CD14-positive monocyte (primary cell): ENCODE results near the gene COMT. TPM values are rescaled to one million over a fixed set of nuclear protein-coding genes. Genes with fewer than 3 reads are reported as not detected.

ENCODE experiments used
- DNase-seq, 3 donors: peaks; one replicate each; pipeline ENCODE4 v3.0.0-alpha.2; 2011 to 2022
- H2AFZ ChIP-seq: 2 replicates; pipeline ENCODE4 v1.6.0; 2012; ENCODE audit warnings: mild to moderate bottlenecking, low read depth, low read length, inconsistent platforms; ENCODE audit not compliant: insufficient read depth, poor library complexity, severe bottlenecking
- H3K27ac ChIP-seq, 2 donors: 1 replicate in 1 of 2; 2 replicates in 1 of 2; pipeline ENCODE4 v1.5.1; 2012 to 2013; ENCODE audit warnings: low read length in 2 of 2, control low read depth in 1 of 2, inconsistent platforms in 1 of 2, low read depth in 1 of 2, mild to moderate bottlenecking in 1 of 2
- H3K27me3 ChIP-seq, 2 donors: one replicate each; pipeline versions ENCODE4 v1.6.0 to v1.6.1; 2011 to 2013; ENCODE audit warnings: low read length in 2 of 2; ENCODE audit not compliant: control insufficient read depth in 2 of 2, insufficient read depth in 2 of 2
- H3K36me3 ChIP-seq, 2 donors: replicated peaks in 1 of 2; 1 replicate in 1 of 2; 2 replicates in 1 of 2; pipeline versions ENCODE4 v1.5.1 to v1.6.1; 2012 to 2013; ENCODE audit warnings: low read length in 2 of 2, control low read depth in 1 of 2, inconsistent platforms in 1 of 2, mild to moderate bottlenecking in 1 of 2; ENCODE audit not compliant: insufficient read depth in 2 of 2, control insufficient read depth in 1 of 2
- H3K4me1 ChIP-seq, 2 donors: 1 replicate in 1 of 2; 2 replicates in 1 of 2; pipeline versions ENCODE4 v1.5.1 to v1.6.1; 2012 to 2013; ENCODE audit warnings: low read length in 2 of 2, control low read depth in 1 of 2, inconsistent platforms in 1 of 2, mild to moderate bottlenecking in 1 of 2, moderate library complexity in 1 of 2; ENCODE audit not compliant: insufficient read depth in 2 of 2, control insufficient read depth in 1 of 2
- H3K4me2 ChIP-seq: replicated peaks from 2 replicates; pipeline ENCODE3; 2012; ENCODE audit warnings: low read length, moderate library complexity, mild to moderate bottlenecking; ENCODE audit not compliant: poor library complexity, severe bottlenecking; ENCODE audit errors: extremely low read depth
- H3K4me3 ChIP-seq, 3 experiments: fragments of 200-600 bp in 1 of 3; sonication (generic) in 1 of 3; replicated peaks in 1 of 3; 1 replicate in 2 of 3; 2 replicates in 1 of 3; pipeline ENCODE4 v1.5.1; 2011 to 2013; ENCODE audit warnings: low read length in 3 of 3, mild to moderate bottlenecking in 3 of 3, control low read depth in 2 of 3, low read depth in 2 of 3, inconsistent platforms in 1 of 3, moderate library complexity in 1 of 3
- H3K79me2 ChIP-seq: 2 replicates; pipeline ENCODE4 v1.6.0; 2012; ENCODE audit warnings: mild to moderate bottlenecking, control low read depth, inconsistent platforms, low read length, moderate library complexity; ENCODE audit not compliant: insufficient read depth
- H3K9ac ChIP-seq: 2 replicates; pipeline ENCODE4 v1.6.0; 2017; ENCODE audit warnings: low read length, mild to moderate bottlenecking; ENCODE audit not compliant: insufficient read depth, poor library complexity, severe bottlenecking
- H3K9me3 ChIP-seq, 2 donors: replicated peaks in 1 of 2; 1 replicate in 1 of 2; 2 replicates in 1 of 2; pipeline versions ENCODE4 v1.5.1 to v1.6.1; 2012 to 2013; ENCODE audit warnings: low read length in 2 of 2, control low read depth in 1 of 2; ENCODE audit not compliant: control insufficient read depth in 1 of 2, insufficient read depth in 1 of 2
- H4K20me1 ChIP-seq: 2 replicates; pipeline ENCODE4 v1.6.0; 2012; ENCODE audit warnings: mild to moderate bottlenecking, low read length, control low read depth, moderate library complexity; ENCODE audit not compliant: insufficient read depth
- H3K27ac Mint-ChIP-seq, 7 donors: one replicate each; pipeline ENCODE4 v1.8.0; 2020; ENCODE audit warnings: mild to moderate bottlenecking in 7 of 7, mixed read lengths in 7 of 7, moderate library complexity in 6 of 7, inconsistent platforms in 2 of 7
- H3K27me3 Mint-ChIP-seq, 3 donors: one replicate each; pipeline ENCODE4 v1.8.0; 2021 to 2022; ENCODE audit warnings: low read depth in 3 of 3, mild to moderate bottlenecking in 3 of 3, mixed read lengths in 3 of 3, moderate library complexity in 3 of 3, inconsistent platforms in 1 of 3
- H3K36me3 Mint-ChIP-seq, 2 donors: one replicate each; pipeline ENCODE4 v1.8.0; 2020; ENCODE audit warnings: mixed read lengths in 2 of 2, inconsistent platforms in 1 of 2, mild to moderate bottlenecking in 1 of 2
- H3K4me1 Mint-ChIP-seq: one replicate; pipeline ENCODE4 v1.8.0; 2020; ENCODE audit warnings: mild to moderate bottlenecking, mixed read lengths
- H3K4me3 Mint-ChIP-seq, 2 donors: one replicate each; pipeline ENCODE4 v1.8.0; 2020; ENCODE audit warnings: mild to moderate bottlenecking in 2 of 2, mixed read lengths in 2 of 2, moderate library complexity in 1 of 2
- H3K9me3 Mint-ChIP-seq, 7 donors: one replicate each; pipeline ENCODE4 v1.8.0; 2020 to 2022; ENCODE audit warnings: mixed read lengths in 7 of 7, mild to moderate bottlenecking in 6 of 7, moderate library complexity in 6 of 7, inconsistent platforms in 2 of 7
- WGBS: methylation state at CpG from one replicate; pipeline ENCODE4 v1.1.5; 2013; ENCODE audit warnings: missing lambda C conversion rate; ENCODE audit not compliant: insufficient coverage; 5-methylcytosine and 5-hydroxymethylcytosine counted together
- intact Hi-C, 2 donors: fragments of 100-400 bp; cut with micrococcal nuclease; formaldehyde crosslinking; loops; one replicate each; pipeline versions ENCODE4 v1.15.0 to v1.15.1; 2023
- polyA plus RNA-seq, 3 donors: library from polyadenylated mRNA; depleted of rRNA in 1 of 3; unstranded in 2 of 3; stranded (reverse) in 1 of 3; fragments of 300-500 nt in 2 of 3; fragments of >200 nt in 1 of 3; fragmentation: Illumina TruSeq in 2 of 3; gene quantifications; 1 replicate in 2 of 3; 2 replicates in 1 of 3; pipeline ENCODE4 v1.2.3, GENCODE V29; 2012 to 2021
- TF ChIP-seq, protein P1 (sequence below): fragments of 200-600 bp; IDR thresholded peaks from one replicate; pipeline ENCODE4 v1.8.0; 2022; ENCODE audit warnings: antibody characterized with exemption, mild to moderate bottlenecking

COMT gene
- polyA plus RNA-seq, 3 donors: 314 to 400 (median 329) TPM

DNA sequence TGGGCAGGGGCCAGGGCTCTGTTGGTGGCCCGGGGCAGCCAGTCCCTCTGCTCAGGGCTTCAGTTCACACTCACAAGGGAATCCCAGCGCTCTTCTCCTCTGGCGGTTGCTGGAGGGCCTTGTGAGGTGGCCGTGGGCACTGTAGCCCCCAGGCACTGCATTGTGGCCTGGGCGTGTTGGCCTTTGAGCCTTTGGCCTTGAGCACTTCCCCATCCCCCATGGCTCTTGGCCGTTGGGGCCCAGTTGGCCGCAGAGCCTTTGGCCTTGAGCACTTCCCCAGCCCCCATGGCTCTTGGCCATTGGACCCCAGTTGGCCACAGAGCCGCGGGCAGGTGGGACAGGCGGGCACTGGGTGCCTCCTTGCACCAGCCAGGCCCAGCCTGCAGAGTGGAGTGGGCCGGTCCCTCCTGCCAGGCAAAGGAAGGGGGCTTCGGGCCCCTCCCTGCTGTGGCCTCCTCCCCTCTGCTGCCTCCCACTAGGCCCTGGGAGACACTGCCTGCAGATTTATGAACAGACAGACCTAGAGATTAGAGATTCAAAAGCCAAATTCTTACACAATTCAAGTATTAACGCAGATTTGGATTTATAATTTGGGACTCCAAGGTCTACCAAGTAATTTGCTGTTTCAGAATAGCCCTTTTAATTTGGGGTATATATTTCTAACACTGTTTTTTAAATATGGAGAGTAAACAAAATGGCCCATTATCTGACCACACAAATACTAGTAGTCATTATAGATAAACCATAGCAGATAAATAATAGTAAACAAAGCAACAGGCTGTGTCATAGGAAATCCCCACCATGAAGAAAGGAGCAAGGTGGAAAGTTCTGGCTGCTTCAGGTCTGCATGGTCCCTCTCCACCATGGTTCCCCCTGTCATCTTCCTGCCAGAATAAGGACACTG, 18.3 kb downstream of the COMT start:
- no peak overlapping the region for H3K9ac ChIP-seq
- peaks cover 82% of the 10 kb centered on the region for H4K20me1 ChIP-seq
- peaks cover 12% of the 10 kb centered on the region for H3K4me1 Mint-ChIP-seq
- no peak overlapping the region for H3K4me2 ChIP-seq
- peaks cover 0 to 3% (median 0%) of the 10 kb centered on the region in 3 donors for H3K27me3 Mint-ChIP-seq
- H3K27ac Mint-ChIP-seq: no peak overlapping the region
- H3K4me3 ChIP-seq: no peak overlapping the region
- H3K9me3 Mint-ChIP-seq: no peaks in the 10 kb centered on the region
- peaks cover 9% of the 10 kb centered on the region for H3K79me2 ChIP-seq
- peaks cover 22 to 47% of the 10 kb centered on the region in 2 donors for H3K36me3 Mint-ChIP-seq
- intact Hi-C loops: no loop called here
- H3K36me3 ChIP-seq: peaks cover 33 to 43% of the 10 kb centered on the region in 2 donors
- no peak for DNase-seq
- no peak overlapping the region for H2AFZ ChIP-seq
- TF ChIP-seq, protein P1, sequence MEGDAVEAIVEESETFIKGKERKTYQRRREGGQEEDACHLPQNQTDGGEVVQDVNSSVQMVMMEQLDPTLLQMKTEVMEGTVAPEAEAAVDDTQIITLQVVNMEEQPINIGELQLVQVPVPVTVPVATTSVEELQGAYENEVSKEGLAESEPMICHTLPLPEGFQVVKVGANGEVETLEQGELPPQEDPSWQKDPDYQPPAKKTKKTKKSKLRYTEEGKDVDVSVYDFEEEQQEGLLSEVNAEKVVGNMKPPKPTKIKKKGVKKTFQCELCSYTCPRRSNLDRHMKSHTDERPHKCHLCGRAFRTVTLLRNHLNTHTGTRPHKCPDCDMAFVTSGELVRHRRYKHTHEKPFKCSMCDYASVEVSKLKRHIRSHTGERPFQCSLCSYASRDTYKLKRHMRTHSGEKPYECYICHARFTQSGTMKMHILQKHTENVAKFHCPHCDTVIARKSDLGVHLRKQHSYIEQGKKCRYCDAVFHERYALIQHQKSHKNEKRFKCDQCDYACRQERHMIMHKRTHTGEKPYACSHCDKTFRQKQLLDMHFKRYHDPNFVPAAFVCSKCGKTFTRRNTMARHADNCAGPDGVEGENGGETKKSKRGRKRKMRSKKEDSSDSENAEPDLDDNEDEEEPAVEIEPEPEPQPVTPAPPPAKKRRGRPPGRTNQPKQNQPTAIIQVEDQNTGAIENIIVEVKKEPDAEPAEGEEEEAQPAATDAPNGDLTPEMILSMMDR: no peak
- H3K4me3 Mint-ChIP-seq: no peak overlapping the region
- no peaks in the 10 kb centered on the region for H3K27me3 ChIP-seq
- H3K4me1 ChIP-seq: no peaks in the 10 kb centered on the region
- H3K9me3 ChIP-seq: no peaks in the 10 kb centered on the region
- H3K27ac ChIP-seq: no peak overlapping the region
- 78% methylated on average over 11 of the region's 13 CpGs for WGBS

- DNase-seq: no peak
- Mint-ChIP-seq H3K27me3 (peaks cover 0 to 3% (median 0%) of the 10 kb centered on the region in 3 donors), H3K4me1 (peaks cover 11% of the 10 kb centered on the region), H3K36me3 (peaks cover 25 to 54% of the 10 kb centered on the region in 2 donors), H3K27ac (no peak overlapping the region), H3K4me3 (no peak overlapping the region), H3K9me3 (no peaks in the 10 kb centered on the region)
- no peak overlapping the region for H3K4me3 ChIP-seq
- H3K9ac ChIP-seq: no peak overlapping the region
- H4K20me1 ChIP-seq: peaks cover 74% of the 10 kb centered on the region
- peaks cover 9% of the 10 kb centered on the region for H3K79me2 ChIP-seq
- H3K36me3 ChIP-seq: peaks cover 36 to 46% of the 10 kb centered on the region in 2 donors
- WGBS: 99% methylated on average over 11 of the region's 12 CpGs
- no peak overlapping the region for H3K4me2 ChIP-seq
- H2AFZ ChIP-seq: no peak overlapping the region
- no peaks in the 10 kb centered on the region for H3K27me3 ChIP-seq
- H3K4me1 ChIP-seq: no peaks in the 10 kb centered on the region
- TF ChIP-seq, protein P1: no peak
- intact Hi-C loops: no loop called here
- H3K27ac ChIP-seq: no peak overlapping the region
- H3K9me3 ChIP-seq: no peaks in the 10 kb centered on the region
Observed at GRCh38 chr22:19960491-19961200, 19.1 kb downstream of the COMT start.
